Measurements from ENCODE around the gene ACAP1.

- TF ChIP-seq GATA2 (IDR thresholded peaks at IDR 0.05; ENCODE audit: low read depth, low read length) (no peak), GATA3 (IDR thresholded peaks at IDR 0.05; ENCODE audit: low read depth, low read length) (no peak)
These were observed 46.2 kb upstream of the ACAP1 start for GRCh38 chr17:7290166-7290565.

Data from SH-SY5Y (cell line).